ENCODE results near the gene CPN2. TPM values are rescaled to one million over a fixed set of nuclear protein-coding genes. Genes with fewer than 3 reads are reported as not detected.

CPN2 gene
- total and polyA plus RNA-seq, 2 of the 13 experiments (the other 11 are each of a cell fraction or from before 2014, with no cell fraction given): 26.7 to 27.7 TPM

- peak; percentile 42; the same call in 1 of the 2 replicates for TF ChIP-seq SOX5 (CRISPR knock-in tag; IDR thresholded peaks at IDR 0.05; ENCODE audit: borderline replicate concordance)
- TF ChIP-seq ZNF350 (CRISPR knock-in tag; IDR thresholded peaks at IDR 0.05; ENCODE audit: borderline replicate concordance, low read depth): no peak
- TF ChIP-seq ZNF567 (CRISPR knock-in tag; IDR thresholded peaks at IDR 0.05; ENCODE audit: borderline replicate concordance): no peak
- TF ChIP-seq ZNF704 (CRISPR knock-in tag; IDR thresholded peaks at IDR 0.05; ENCODE audit: borderline replicate concordance): peak; percentile 75; the same call in 1 of the 2 replicates
- no peak for TF ChIP-seq ZNF703 (CRISPR knock-in tag; IDR thresholded peaks at IDR 0.05; ENCODE audit: borderline replicate concordance)
- no peak; the same call in 1 of the 2 replicates for TF ChIP-seq ZNF740 (CRISPR knock-in tag; IDR thresholded peaks at IDR 0.05)
- TF ChIP-seq ZC3H13 (CRISPR knock-in tag; IDR thresholded peaks at IDR 0.05): no peak
- TF ChIP-seq ZNF275 (CRISPR knock-in tag; IDR thresholded peaks at IDR 0.05; ENCODE audit: borderline replicate concordance): 0 out of 2 replicates have a peak, but pooled peaks have one; percentile 38
- TF ChIP-seq ZNF558 (CRISPR knock-in tag; IDR thresholded peaks at IDR 0.05; ENCODE audit: borderline replicate concordance): no peak
- peak; percentile 5; the same call in 1 of the 2 replicates for TF ChIP-seq ZNF646 (CRISPR knock-in tag; IDR thresholded peaks at IDR 0.05)
- no peak for TF ChIP-seq NFYB (CRISPR knock-in tag; IDR thresholded peaks at IDR 0.05)
- peak; percentile 68; the same call in 1 of the 2 replicates for TF ChIP-seq HINFP (CRISPR knock-in tag; IDR thresholded peaks at IDR 0.05; ENCODE audit: low read depth)
- TF ChIP-seq ATRX (CRISPR knock-in tag; IDR thresholded peaks at IDR 0.05; ENCODE audit: borderline replicate concordance): no peak
- peak; percentile 53; the same call in 1 of the 2 replicates for TF ChIP-seq ZNF292 (CRISPR knock-in tag; IDR thresholded peaks at IDR 0.05; ENCODE audit: borderline replicate concordance, low read depth)
- no peak for TF ChIP-seq TEAD2 (CRISPR knock-in tag; IDR thresholded peaks at IDR 0.05)
- TF ChIP-seq ONECUT2 (CRISPR knock-in tag; IDR thresholded peaks at IDR 0.05): 0 out of 2 replicates have a peak, but pooled peaks have one; percentile 22
- no peak for TF ChIP-seq NBN (conservative IDR thresholded peaks at IDR 0.05)
- peak; percentile 61; the same call in 1 of the 2 replicates for TF ChIP-seq ZNF501 (CRISPR knock-in tag; IDR thresholded peaks at IDR 0.05)
- TF ChIP-seq ZNF772 (CRISPR knock-in tag; IDR thresholded peaks at IDR 0.05): no peak
Observed at GRCh38 chr3:194351080-194351672, at the start of gene CPN2 (continued).
